ENCODE results near the gene SMAD2. TPM values are rescaled to one million over a fixed set of nuclear protein-coding genes. Genes with fewer than 3 reads are reported as not detected.
"Not testable (repeated sequence)": the region's sequence is repeated elsewhere in the genome, so short reads cannot be mapped to it uniquely, and the experiment has no call there.

SMAD2 gene
- total and polyA plus RNA-seq, 2 experiments from 2014 or later, result 30.9 to 90.7 TPM

GRCh38 chr18:47828031-47828430 lies 102.4 kb downstream of the SMAD2 start:
- not testable (repeated sequence) for H3K4me3 Mint-ChIP-seq; H2AFZ ChIP-seq; H3K4me1 Mint-ChIP-seq; H3K4me2 ChIP-seq; H3K79me2 ChIP-seq (replicated peaks; ENCODE audit: insufficient read depth); H3K4me3 ChIP-seq; H3K4me1 ChIP-seq (ENCODE audit: insufficient read depth); H4K20me1 ChIP-seq (replicated peaks; ENCODE audit: insufficient read depth); H3K27me3 ChIP-seq (ENCODE audit: insufficient read depth); H3K27ac Mint-ChIP-seq; H3K9me2 ChIP-seq (ENCODE audit: insufficient read depth); H3F3A ChIP-seq (replicated peaks; ENCODE audit: low read depth); H3K27me3 Mint-ChIP-seq (ENCODE audit: insufficient read depth, low read depth, poor library complexity); H3K27ac ChIP-seq (ENCODE audit: low read depth); DNase-seq (ENCODE audit: low spot score); ATAC-seq
- peaks cover 13% of the 10 kb centered on the region for H3K36me3 ChIP-seq (ENCODE audit: insufficient read depth)
- H3K36me3 Mint-ChIP-seq (ENCODE audit: low read depth), result peaks cover 68% of the 10 kb centered on the region
- H3K9me3 Mint-ChIP-seq, result peaks cover 25% of the 10 kb centered on the region

DNA sequence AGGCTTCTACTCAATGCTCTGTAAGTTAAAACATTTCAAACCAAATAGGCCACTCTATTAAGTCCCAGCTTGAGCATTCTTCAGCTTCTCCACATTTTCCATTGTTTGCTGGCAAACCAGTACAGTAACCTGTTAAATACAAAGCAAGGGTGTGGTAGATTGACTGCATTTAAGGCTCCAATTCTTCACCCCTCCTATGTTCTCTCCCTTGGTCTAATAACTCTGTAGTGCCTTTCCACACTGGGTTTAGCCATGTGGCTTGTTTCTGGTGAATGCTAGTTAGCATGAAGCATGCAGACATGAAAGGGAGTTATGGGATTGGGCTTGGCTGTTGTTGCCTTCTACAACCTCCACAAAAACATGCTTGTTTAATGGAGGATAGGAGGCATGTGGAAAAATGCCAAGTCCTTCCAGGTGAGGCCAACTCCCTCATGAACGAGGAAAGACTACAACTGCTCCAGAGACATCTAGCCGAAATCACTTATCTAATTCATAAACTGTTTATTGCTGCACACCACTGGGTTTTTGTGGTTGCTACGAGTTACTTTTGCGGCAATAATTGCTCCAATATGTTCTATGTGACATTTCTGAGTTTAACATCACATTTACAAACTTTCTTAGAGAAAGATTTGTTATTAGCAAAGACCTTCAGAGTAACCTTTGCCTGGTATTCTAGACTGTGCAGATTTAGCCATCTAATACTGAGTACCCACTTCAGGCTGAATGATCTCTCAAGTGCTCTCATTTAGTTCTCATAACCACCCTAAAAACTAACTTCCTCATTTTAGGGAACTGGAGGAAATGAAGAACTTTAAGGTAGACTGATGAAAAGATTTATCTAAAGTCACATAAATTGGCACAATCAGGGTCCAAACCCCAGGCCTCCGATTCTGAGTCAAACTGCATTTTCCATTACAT lies 104.0 kb downstream of the SMAD2 start:
- no peaks in the 10 kb centered on the region for H3K9me2 ChIP-seq (ENCODE audit: insufficient read depth)
- Mint-ChIP-seq H3K9me3 (peaks cover 25% of the 10 kb centered on the region), H3K36me3 (ENCODE audit: low read depth) (peaks cover 60% of the 10 kb centered on the region), H3K27me3 (ENCODE audit: insufficient read depth, low read depth, poor library complexity) (no peaks in the 10 kb centered on the region), H3K4me3 (no peak overlapping the region), H3K27ac (no peak overlapping the region), H3K4me1 (peaks cover 7% of the 10 kb centered on the region; the same call in 2 of the 3 replicates)
- no peak overlapping the region for H3K27ac ChIP-seq (ENCODE audit: low read depth)
- H3K4me3 ChIP-seq, result no peak overlapping the region
- no peak overlapping the region for H2AFZ ChIP-seq
- peaks cover 10% of the 10 kb centered on the region; the same call in 1 of the 2 replicates for H3K36me3 ChIP-seq (ENCODE audit: insufficient read depth)
- H4K20me1 ChIP-seq (replicated peaks; ENCODE audit: insufficient read depth), result no peaks in the 10 kb centered on the region
- DNase-seq (ENCODE audit: low spot score), result no peak
- peaks cover 12% of the 10 kb centered on the region; the same call in 1 of the 2 replicates for H3K4me1 ChIP-seq (ENCODE audit: insufficient read depth)
- no peaks in the 10 kb centered on the region for H3F3A ChIP-seq (replicated peaks; ENCODE audit: low read depth)
- no peaks in the 10 kb centered on the region for H3K79me2 ChIP-seq (replicated peaks; ENCODE audit: insufficient read depth)
- no peaks in the 10 kb centered on the region for H3K27me3 ChIP-seq (ENCODE audit: insufficient read depth)
- ATAC-seq, result no peak
- no peak overlapping the region for H3K4me2 ChIP-seq
- TF ChIP-seq POLR2AphosphoS5 (IDR thresholded peaks at IDR 0.05; ENCODE audit: low read depth), result no peak
- TF ChIP-seq ZNF331 (CRISPR knock-in tag; IDR thresholded peaks at IDR 0.05; ENCODE audit: low read depth), result no peak
- TF ChIP-seq, protein P1, sequence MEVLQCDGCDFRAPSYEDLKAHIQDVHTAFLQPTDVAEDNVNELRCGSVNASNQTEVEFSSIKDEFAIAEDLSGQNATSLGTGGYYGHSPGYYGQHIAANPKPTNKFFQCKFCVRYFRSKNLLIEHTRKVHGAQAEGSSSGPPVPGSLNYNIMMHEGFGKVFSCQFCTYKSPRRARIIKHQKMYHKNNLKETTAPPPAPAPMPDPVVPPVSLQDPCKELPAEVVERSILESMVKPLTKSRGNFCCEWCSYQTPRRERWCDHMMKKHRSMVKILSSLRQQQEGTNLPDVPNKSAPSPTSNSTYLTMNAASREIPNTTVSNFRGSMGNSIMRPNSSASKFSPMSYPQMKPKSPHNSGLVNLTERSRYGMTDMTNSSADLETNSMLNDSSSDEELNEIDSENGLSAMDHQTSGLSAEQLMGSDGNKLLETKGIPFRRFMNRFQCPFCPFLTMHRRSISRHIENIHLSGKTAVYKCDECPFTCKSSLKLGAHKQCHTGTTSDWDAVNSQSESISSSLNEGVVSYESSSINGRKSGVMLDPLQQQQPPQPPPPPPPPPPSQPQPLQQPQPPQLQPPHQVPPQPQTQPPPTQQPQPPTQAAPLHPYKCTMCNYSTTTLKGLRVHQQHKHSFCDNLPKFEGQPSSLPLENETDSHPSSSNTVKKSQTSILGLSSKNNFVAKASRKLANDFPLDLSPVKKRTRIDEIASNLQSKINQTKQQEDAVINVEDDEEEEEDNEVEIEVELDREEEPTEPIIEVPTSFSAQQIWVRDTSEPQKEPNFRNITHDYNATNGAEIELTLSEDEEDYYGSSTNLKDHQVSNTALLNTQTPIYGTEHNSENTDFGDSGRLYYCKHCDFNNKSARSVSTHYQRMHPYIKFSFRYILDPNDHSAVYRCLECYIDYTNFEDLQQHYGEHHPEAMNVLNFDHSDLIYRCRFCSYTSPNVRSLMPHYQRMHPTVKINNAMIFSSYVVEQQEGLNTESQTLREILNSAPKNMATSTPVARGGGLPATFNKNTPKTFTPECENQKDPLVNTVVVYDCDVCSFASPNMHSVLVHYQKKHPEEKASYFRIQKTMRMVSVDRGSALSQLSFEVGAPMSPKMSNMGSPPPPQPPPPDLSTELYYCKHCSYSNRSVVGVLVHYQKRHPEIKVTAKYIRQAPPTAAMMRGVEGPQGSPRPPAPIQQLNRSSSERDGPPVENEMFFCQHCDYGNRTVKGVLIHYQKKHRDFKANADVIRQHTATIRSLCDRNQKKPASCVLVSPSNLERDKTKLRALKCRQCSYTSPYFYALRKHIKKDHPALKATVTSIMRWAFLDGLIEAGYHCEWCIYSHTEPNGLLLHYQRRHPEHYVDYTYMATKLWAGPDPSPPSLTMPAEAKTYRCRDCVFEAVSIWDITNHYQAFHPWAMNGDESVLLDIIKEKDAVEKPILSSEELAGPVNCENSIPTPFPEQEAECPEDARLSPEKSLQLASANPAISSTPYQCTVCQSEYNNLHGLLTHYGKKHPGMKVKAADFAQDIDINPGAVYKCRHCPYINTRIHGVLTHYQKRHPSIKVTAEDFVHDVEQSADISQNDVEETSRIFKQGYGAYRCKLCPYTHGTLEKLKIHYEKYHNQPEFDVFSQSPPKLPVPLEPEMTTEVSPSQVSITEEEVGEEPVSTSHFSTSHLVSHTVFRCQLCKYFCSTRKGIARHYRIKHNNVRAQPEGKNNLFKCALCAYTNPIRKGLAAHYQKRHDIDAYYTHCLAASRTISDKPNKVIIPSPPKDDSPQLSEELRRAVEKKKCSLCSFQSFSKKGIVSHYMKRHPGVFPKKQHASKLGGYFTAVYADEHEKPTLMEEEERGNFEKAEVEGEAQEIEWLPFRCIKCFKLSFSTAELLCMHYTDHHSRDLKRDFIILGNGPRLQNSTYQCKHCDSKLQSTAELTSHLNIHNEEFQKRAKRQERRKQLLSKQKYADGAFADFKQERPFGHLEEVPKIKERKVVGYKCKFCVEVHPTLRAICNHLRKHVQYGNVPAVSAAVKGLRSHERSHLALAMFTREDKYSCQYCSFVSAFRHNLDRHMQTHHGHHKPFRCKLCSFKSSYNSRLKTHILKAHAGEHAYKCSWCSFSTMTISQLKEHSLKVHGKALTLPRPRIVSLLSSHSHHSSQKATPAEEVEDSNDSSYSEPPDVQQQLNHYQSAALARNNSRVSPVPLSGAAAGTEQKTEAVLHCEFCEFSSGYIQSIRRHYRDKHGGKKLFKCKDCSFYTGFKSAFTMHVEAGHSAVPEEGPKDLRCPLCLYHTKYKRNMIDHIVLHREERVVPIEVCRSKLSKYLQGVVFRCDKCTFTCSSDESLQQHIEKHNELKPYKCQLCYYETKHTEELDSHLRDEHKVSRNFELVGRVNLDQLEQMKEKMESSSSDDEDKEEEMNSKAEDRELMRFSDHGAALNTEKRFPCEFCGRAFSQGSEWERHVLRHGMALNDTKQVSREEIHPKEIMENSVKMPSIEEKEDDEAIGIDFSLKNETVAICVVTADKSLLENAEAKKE (CRISPR knock-in tag; IDR thresholded peaks at IDR 0.05), result no peak
- TF ChIP-seq JUNB (IDR thresholded peaks at IDR 0.05; ENCODE audit: unreplicated experiment), result no peak
- no peak for TF ChIP-seq ETS1 (IDR thresholded peaks at IDR 0.05)
- TF ChIP-seq, protein P2, sequence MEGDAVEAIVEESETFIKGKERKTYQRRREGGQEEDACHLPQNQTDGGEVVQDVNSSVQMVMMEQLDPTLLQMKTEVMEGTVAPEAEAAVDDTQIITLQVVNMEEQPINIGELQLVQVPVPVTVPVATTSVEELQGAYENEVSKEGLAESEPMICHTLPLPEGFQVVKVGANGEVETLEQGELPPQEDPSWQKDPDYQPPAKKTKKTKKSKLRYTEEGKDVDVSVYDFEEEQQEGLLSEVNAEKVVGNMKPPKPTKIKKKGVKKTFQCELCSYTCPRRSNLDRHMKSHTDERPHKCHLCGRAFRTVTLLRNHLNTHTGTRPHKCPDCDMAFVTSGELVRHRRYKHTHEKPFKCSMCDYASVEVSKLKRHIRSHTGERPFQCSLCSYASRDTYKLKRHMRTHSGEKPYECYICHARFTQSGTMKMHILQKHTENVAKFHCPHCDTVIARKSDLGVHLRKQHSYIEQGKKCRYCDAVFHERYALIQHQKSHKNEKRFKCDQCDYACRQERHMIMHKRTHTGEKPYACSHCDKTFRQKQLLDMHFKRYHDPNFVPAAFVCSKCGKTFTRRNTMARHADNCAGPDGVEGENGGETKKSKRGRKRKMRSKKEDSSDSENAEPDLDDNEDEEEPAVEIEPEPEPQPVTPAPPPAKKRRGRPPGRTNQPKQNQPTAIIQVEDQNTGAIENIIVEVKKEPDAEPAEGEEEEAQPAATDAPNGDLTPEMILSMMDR (conservative IDR thresholded peaks at IDR 0.05; ENCODE audit: low read depth in 2 of 2), result no peak
- no peak for TF ChIP-seq STAT1 (IDR thresholded peaks at IDR 0.05; ENCODE audit: unreplicated experiment)
- no peak for TF ChIP-seq EZH2 (IDR thresholded peaks at IDR 0.05; ENCODE audit: low read depth, unreplicated experiment)
- no peak for TF ChIP-seq CREB1 (CRISPR knock-in tag; IDR thresholded peaks at IDR 0.05; ENCODE audit: low read depth)
- no peak for TF ChIP-seq EZH2phosphoT487 (IDR thresholded peaks at IDR 0.05; ENCODE audit: unreplicated experiment)
- TF ChIP-seq ZNF114 (CRISPR knock-in tag; IDR thresholded peaks at IDR 0.05), result no peak

All from GM23338 (cell line).